Sigmoid colon (tissue), 7 donors: ENCODE results near the gene KRT72. TPM values are rescaled to one million over a fixed set of nuclear protein-coding genes. Genes with fewer than 3 reads are reported as not detected.

Experiments
- DNase-seq: peaks from one replicate; pipeline ENCODE4 v3.0.0-alpha.2; 2019
- H3K27ac ChIP-seq, 4 donors: fragments of 200-600 bp; sonication (generic); one replicate each; pipeline ENCODE4 v1.5.1; 2016 to 2019; ENCODE audit warnings: mild to moderate bottlenecking in 1 of 4
- H3K27me3 ChIP-seq, 3 donors: fragments of 200-600 bp; sonication (generic); one replicate each; pipeline ENCODE4 v1.5.1; 2019; ENCODE audit warnings: mild to moderate bottlenecking in 1 of 3
- H3K36me3 ChIP-seq, 4 donors: fragments of 200-600 bp; sonication (generic); one replicate each; pipeline ENCODE4 v1.5.1; 2016 to 2019
- H3K4me1 ChIP-seq, 4 donors: fragments of 200-600 bp; sonication (generic); one replicate each; pipeline ENCODE4 v1.5.1; 2017 to 2019
- H3K4me3 ChIP-seq, 4 donors: fragments of 200-600 bp; sonication (generic); one replicate each; pipeline ENCODE4 v1.5.1; 2017 to 2019; ENCODE audit warnings: mild to moderate bottlenecking in 2 of 4, moderate library complexity in 1 of 4
- H3K9me3 ChIP-seq, 4 donors: fragments of 200-600 bp in 3 of 4; sonication (generic) in 3 of 4; one replicate each; pipeline versions ENCODE4 v1.5.1 to v1.6.1; 2013 to 2019
- CTCF ChIP-seq, 4 experiments: fragments of 450-650 bp in 3 of 4; fragments of 200-600 bp in 1 of 4; IDR thresholded peaks; one replicate each; pipeline ENCODE4 v1.5.1; 2016 to 2019; ENCODE audit warnings: antibody characterized with exemption in 4 of 4, mild to moderate bottlenecking in 3 of 4, moderate library complexity in 2 of 4
- EP300 ChIP-seq, 4 donors: sonication (generic); formaldehyde crosslinking; IDR thresholded peaks; one replicate each; pipeline ENCODE4 v1.6.1; 2017; ENCODE audit warnings: antibody characterized with exemption in 4 of 4
- POLR2A ChIP-seq, 2 donors: fragments of 450-650 bp; IDR thresholded peaks; one replicate each; pipeline ENCODE4 v1.6.1; 2016; ENCODE audit warnings: antibody characterized with exemption in 2 of 2, mild to moderate bottlenecking in 2 of 2, moderate library complexity in 2 of 2
- POLR2AphosphoS5 ChIP-seq, 4 donors: sonication (generic); formaldehyde crosslinking; IDR thresholded peaks; one replicate each; pipeline ENCODE4 v1.6.1; 2017; ENCODE audit warnings: antibody characterized with exemption in 4 of 4
- WGBS, 2 donors: extraction: QIAGEN DNeasy Blood & Tissue Kit; methylation state at CpG; one replicate each; pipeline ENCODE4 v1.1.7; 2013; 5-methylcytosine and 5-hydroxymethylcytosine counted together
- intact Hi-C: fragments of 100-400 bp; cut with DNase I; formaldehyde crosslinking; loops from one replicate; pipeline ENCODE4 v1.15.1; 2023
- polyA plus RNA-seq, 3 donors: library from polyadenylated mRNA; stranded (reverse); fragments of 200-250 nt; gene quantifications; one replicate each; pipeline ENCODE4 v1.2.3, GENCODE V29; 2013
- total RNA-seq, 4 donors: library from RNA; depleted of rRNA; stranded (reverse); fragments of >200 nt; gene quantifications; one replicate each; pipeline ENCODE4 v1.1.0, GENCODE V29; 2016
- donor health status: healthy with polysubstance abuse.
- donor health status: Bipolar disorder and iron deficiency.
- donor health status: healthy.

Gene KRT72
- total RNA-seq (not detected), polyA plus RNA-seq (under 1 TPM in 1 of 3 donors, not detected in 2; 0.79 TPM)

GRCh38 chr12:52600941-52601481, at the start of gene KRT72:
TSS of gene KRT72 (minus strand) at chr12:52601463. CDS start at chr12:52601452, 11 bp downstream.
- no peak within 1 kb of the TSS for H3K4me3 ChIP-seq
- TF ChIP-seq POLR2AphosphoS5 (IDR thresholded peaks at IDR 0.05) (no peak), EP300 (IDR thresholded peaks at IDR 0.05) (no peak), CTCF (IDR thresholded peaks at IDR 0.05) (no peak), POLR2A (IDR thresholded peaks at IDR 0.05) (no peak)
- no peaks in the 10 kb centered on the region for H3K9me3 ChIP-seq
- no peak for DNase-seq
- 37 to 46% methylated on average over 48 of the region's 48 CpGs for WGBS, 2 donors
- peaks cover 9 to 41% (median 24%) of the 10 kb centered on the region in 3 donors for H3K27me3 ChIP-seq
- intact Hi-C loops: no loop called here
- H3K4me1 ChIP-seq: no peaks in the 10 kb centered on the region
- H3K27ac ChIP-seq: no peak within 1 kb of the TSS
- H3K36me3 ChIP-seq: no peaks in the 10 kb centered on the region

- H3K27me3 ChIP-seq: no peaks in the 10 kb centered on the region
- 20 to 59% methylated on average over 12 of the region's 12 CpGs for WGBS, 2 donors
- peaks cover 0 to 14% (median 12%) of the 10 kb centered on the region in 4 donors for H3K4me1 ChIP-seq
- H3K9me3 ChIP-seq: no peaks in the 10 kb centered on the region
- no peaks in the 10 kb centered on the region for H3K36me3 ChIP-seq
- TF ChIP-seq CTCF (IDR thresholded peaks at IDR 0.05): no peak
- no peak for TF ChIP-seq POLR2AphosphoS5 (IDR thresholded peaks at IDR 0.05)
- TF ChIP-seq POLR2A (IDR thresholded peaks at IDR 0.05): no peak
- no peak for TF ChIP-seq EP300 (IDR thresholded peaks at IDR 0.05)
- intact Hi-C loops: no loop called here
- H3K4me3 ChIP-seq: peak overlapping the region in 3 of 4 donors; percentile 13 to 31 (median 25)
- peak overlapping the region in 3 of 4 donors; percentile 16 to 48 (median 41) for H3K27ac ChIP-seq
- DNase-seq: no peak
These were observed 49.3 kb upstream of the KRT72 start for GRCh38 chr12:52650520-52651081.

- Histone ChIP-seq H3K4me3 (no peak overlapping the region), H3K36me3 (no peaks in the 10 kb centered on the region), H3K27ac (no peak overlapping the region), H3K4me1 (peaks cover 0 to 14% (median 12%) of the 10 kb centered on the region in 4 donors), H3K9me3 (no peaks in the 10 kb centered on the region), H3K27me3 (no peaks in the 10 kb centered on the region)
- no peak for TF ChIP-seq CTCF (IDR thresholded peaks at IDR 0.05)
- TF ChIP-seq EP300 (IDR thresholded peaks at IDR 0.05): no peak
- no peak for TF ChIP-seq POLR2AphosphoS5 (IDR thresholded peaks at IDR 0.05)
- TF ChIP-seq POLR2A (IDR thresholded peaks at IDR 0.05): no peak
- no peak for DNase-seq
- intact Hi-C loops: no loop called here
- 76 to 82% methylated on average over 6 of the region's 6 CpGs for WGBS, 2 donors
These were observed 47.8 kb upstream of the KRT72 start for GRCh38 chr12:52649066-52649465.

- Histone ChIP-seq H3K4me3 (no peak overlapping the region), H3K27ac (no peak overlapping the region), H3K36me3 (no peaks in the 10 kb centered on the region), H3K9me3 (no peaks in the 10 kb centered on the region), H3K4me1 (peaks cover 0 to 14% (median 12%) of the 10 kb centered on the region in 4 donors), H3K27me3 (no peaks in the 10 kb centered on the region)
- WGBS, 2 donors: 96 to 97% methylated on average over 8 of the region's 8 CpGs
- intact Hi-C loops: no loop called here
- TF ChIP-seq POLR2AphosphoS5 (IDR thresholded peaks at IDR 0.05): no peak
- TF ChIP-seq POLR2A (IDR thresholded peaks at IDR 0.05): no peak
- TF ChIP-seq CTCF (IDR thresholded peaks at IDR 0.05): no peak
- no peak for TF ChIP-seq EP300 (IDR thresholded peaks at IDR 0.05)
- DNase-seq: no peak
These were observed 46.8 kb upstream of the KRT72 start for GRCh38 chr12:52648012-52648550.
